ENCODE data around the gene MFSD6.
"Not testable (repeated sequence)": the region's sequence is repeated elsewhere in the genome, so short reads cannot be mapped to it uniquely, and the experiment has no call there.

DNA sequence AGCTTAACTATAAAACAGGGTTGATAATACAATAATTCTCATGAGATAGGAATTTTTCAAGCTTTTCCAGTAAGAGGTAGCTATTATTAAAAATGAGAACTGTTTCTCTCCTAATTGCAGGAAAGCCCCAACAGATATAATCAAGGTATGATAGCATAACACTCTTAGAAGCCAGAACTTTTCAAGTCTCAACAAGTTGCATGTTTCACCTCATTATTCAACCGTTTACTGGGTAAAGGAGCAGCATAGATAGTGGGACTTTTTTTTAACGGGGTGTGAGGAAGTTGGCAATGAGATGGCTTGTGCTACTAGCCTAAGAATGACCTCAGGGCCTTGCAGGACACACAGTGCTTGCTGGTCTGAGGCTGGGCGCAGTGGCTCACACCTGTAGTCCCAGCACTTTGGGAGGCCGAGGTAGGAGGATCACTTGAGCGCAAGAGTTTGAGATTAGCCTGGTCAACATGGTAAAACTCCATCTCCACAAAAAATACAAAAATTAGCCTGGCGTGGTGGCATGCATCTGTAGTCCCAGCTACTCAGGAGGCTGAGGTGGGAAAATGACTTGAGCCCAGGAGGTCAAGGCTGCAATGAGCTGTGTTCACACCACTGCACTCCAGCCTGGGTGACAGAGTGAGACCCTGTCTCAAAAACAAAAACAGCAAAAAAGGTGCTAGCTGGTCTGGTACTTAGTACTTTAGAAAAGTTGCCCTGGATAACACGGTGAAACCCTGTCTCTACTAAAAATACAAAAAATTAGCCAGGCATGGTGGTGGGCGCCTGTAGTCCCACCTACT lies 49.3 kb upstream of the MFSD6 start:
- TF ChIP-seq POLR2A (IDR thresholded peaks at IDR 0.05): not testable (repeated sequence)
- TF ChIP-seq, protein P1, sequence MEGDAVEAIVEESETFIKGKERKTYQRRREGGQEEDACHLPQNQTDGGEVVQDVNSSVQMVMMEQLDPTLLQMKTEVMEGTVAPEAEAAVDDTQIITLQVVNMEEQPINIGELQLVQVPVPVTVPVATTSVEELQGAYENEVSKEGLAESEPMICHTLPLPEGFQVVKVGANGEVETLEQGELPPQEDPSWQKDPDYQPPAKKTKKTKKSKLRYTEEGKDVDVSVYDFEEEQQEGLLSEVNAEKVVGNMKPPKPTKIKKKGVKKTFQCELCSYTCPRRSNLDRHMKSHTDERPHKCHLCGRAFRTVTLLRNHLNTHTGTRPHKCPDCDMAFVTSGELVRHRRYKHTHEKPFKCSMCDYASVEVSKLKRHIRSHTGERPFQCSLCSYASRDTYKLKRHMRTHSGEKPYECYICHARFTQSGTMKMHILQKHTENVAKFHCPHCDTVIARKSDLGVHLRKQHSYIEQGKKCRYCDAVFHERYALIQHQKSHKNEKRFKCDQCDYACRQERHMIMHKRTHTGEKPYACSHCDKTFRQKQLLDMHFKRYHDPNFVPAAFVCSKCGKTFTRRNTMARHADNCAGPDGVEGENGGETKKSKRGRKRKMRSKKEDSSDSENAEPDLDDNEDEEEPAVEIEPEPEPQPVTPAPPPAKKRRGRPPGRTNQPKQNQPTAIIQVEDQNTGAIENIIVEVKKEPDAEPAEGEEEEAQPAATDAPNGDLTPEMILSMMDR (IDR thresholded peaks at IDR 0.05): not testable (repeated sequence)
